ENCODE results near the gene TRIP11.

- TF ChIP-seq CTCF (IDR thresholded peaks at IDR 0.05) (no peak), TCF7L2 (IDR thresholded peaks at IDR 0.05; ENCODE audit: low read depth, low read length) (no peak), POLR2AphosphoS5 (IDR thresholded peaks at IDR 0.05; ENCODE audit: low read depth, low read length) (no peak), SIN3A (IDR thresholded peaks at IDR 0.05; ENCODE audit: borderline replicate concordance, insufficient read depth, low read depth, low read length) (no peak), REST (IDR thresholded peaks at IDR 0.05; ENCODE audit: insufficient read depth in 1 of 2, low read depth in 2 of 2, low read length in 1 of 2) (no peak)
These were observed 83.2 kb downstream of the TRIP11 start for GRCh38 chr14:91956616-91957015.

Measured in Panc1 (cell line).